SIG-M5 treated with dmso at 0.1 percent for 504 hours (cell line): Measurements from ENCODE around the gene SLC29A2.

Experiments used
- DNase-seq: peaks from one replicate; lab custom pipeline; 2025; ENCODE audit not compliant: unreplicated experiment; lab: John Stamatoyannopoulos, UW

Gene SLC29A2

DNA sequence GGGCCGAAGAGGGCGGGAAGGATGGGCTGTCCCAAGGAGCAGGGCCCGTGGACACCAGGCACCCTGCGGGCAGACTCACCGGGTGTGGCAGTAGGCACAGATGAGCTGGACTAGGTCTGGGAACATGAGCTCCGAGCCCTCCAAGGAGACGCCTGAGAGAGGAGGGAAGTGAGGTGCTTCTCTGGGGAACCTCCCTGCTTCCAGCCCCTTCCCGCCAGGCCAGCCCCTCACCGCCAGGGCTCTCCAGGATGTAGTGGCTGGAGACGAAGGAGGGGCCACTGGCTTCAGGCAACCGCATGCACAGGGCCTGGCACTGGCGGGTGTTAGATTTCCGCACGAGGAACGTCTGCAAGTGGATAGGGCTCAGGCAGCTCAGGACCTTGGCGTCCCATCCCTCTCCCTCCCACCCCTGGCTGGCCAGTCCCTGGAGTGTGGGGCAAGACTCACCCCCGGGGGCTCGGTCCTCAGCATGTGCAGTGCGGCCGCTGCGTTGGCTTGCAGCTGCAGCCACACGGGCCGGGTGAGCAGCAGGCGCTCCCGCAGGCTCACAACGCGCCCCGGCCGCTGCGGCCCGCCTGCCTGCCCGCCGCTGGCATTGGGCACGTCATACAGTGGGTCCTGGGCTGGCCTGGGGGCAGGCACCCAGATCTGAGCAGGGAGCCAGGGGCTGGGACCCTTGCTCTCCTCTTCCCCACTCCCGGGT, 35.9 kb downstream of the SLC29A2 start:
- no peak for DNase-seq

DNA sequence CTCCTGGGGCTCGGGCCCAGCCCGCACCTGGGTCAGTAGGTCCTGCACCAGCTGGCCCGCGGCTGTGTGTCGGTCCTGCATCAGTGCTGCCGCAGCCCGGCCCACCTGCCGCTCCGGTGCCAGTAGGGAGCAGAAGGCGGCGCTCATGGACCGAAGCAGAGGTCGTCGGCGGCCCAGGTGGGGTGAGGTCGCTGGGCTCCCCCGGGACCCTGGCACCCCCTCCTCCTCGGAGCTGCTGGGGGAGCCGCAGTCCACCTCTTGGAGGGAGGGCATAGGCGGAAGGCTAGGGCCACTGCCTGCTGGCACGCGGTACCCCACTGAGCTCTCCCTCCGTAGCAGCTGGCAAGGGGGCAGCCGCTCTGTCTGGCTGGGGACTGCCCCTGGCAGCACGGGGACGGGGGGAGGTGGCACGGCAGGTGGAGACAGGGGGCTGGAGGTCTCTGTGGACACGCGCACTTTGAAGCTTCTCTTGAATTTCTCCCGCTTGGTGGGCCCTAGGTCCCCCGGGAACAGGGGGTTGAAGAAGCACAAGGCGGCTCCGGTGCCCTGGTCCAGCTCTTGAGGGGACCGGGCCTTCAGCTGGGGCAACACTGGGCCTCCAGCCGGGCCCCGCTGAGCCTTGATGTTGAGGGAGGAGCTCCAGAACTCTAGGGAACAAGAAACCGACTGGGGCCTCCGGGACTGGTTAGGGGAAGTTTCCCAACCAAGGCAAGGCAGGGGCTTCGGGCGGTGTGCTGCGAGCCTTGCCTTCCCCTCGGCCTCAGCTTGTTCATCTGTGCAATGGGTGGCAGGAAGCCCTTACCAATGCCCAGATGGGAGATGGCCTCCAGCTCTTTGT, 36.7 kb downstream of the SLC29A2 start:
- DNase-seq = peak; percentile 41

DNA sequence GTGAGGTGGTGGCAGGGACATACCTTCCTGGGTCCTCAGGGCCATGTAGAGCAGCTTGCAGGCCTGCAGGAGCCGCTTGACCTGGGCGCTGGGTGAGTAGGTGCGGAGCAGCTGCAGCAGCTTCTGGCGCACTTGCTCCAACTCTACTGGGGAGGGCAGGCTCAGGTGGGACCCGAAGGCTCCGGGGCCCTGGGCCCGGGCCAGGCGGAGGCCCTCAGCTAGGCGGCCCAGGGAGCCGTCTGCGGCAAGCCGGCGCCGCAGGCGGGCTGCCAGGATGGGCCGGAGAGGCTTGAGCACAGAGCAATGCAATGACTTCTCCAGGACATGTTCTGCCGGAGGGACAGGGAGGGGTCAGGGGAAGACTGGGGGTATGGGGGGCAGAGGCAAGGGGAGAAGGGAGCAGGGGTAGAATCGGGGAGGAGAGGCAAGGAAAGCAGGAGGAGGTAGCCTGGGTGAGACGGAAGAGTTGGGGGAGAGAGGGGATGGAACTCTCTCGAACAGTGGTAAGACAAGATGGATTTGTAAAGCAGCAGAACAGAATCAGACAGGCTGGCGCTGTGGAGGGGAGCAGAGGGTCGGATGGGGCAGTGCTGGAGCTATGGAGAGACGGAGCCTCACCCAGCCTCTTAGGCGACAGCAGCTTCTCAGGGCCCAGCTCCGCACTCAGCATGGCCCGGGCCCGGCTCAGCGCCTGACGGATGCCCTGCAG, 37.5 kb downstream of the SLC29A2 start:
- no peak for DNase-seq

DNA sequence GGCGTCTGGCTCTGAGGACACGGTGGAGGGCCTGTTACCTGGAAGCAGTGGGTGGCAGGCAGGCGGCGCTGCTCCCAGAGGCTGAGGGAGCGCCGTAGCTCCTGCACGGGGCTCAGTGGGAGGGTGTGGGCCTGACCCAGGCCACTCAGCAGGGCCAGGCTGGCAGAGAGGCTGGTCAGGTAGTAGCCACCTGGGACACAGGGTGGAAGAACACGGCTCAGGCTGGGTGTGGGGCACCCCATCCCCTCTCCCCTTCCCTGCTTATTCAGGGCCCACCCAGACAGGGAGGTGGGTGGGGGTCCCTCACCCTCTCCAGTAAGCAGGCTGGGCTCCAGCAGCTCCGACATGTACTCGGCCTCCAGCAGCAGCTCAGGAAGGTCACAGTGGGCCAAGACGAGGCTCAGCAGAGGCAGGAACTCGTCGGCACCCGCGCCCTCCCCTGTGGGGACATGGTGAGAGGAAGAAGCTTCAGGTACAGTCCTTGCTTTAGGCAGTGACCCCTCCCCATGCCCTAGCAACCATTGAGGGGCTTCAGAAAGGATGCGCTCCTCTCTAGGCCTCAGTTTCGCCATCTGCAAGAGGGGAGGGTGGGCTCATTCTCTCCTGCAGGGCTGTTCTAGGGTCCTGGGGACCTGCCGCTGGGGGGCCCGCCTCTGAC, 38.2 kb downstream of the SLC29A2 start:
- DNase-seq = no peak

GRCh38 chr11:66332371-66333219, 39.0 kb downstream of the SLC29A2 start:
- no peak for DNase-seq

GRCh38 chr11:66331542-66332370, 39.8 kb downstream of the SLC29A2 start:
- no peak for DNase-seq

- DNase-seq = no peak
These were observed 40.6 kb downstream of the SLC29A2 start for GRCh38 chr11:66330931-66331330.

DNA sequence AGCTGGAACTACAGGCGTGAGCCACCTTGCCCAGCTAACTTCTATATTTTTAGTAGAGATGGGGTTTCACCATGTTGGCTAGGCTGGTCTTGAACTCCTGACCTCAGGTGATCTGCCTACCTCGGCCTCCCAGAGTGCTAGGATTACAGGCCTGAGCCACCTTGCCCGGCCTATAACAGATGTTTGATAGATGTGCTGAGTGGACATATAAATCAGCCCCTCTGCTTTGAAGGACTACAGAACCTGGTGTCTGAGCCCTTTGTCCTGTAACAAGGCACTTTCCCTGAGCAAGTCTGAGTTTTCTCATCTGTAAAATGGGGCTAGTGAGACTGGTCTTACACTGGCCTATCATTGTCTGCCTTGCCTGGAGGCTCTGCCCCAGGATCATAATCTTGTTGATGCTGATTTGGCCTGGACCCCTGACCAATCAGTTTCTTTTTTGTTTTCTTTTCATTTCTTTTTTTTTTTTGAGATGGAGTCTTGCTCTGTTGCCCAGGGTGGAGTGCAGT, 42.3 kb downstream of the SLC29A2 start:
- DNase-seq = no peak

DNA sequence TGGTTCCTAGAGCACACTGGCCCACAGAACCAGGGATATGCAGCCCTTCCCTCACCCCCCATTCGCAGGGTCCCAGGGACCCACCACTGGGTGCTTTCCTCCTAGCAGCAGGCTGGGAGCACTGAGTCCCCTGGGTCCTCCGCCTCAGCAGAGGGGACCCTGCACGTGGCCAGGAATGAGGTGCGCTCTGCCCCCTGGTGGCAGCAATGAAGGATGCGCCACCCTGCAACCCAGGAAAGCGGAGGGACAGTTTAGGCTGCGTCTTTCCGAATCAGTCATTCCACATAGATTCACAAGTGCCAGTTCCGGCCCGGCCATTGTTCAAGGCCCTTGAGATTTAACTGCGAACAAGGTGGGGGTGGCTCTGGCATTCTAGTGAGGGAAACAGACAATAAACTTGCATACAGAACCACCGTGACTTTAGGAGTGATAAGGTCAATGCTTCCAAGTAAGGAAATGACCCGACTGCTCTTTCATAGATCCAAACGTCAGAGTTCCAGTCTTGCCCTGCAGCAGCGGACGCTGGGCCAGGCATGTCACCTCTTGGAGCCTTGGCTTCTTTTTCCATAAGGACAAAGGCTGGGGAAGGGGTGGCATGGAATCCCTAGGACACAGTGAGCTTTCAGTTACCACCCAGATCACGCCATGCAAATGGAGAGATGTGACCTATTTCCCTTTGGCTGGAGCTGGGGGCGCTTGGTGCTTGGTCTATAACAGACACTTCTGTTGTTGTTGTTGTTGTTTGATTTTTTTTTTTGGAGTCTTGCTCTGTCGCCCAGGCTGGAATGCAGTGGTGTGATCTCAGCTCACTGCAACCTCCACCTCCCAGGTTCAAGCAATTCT, 43.0 kb downstream of the SLC29A2 start:
- peak; percentile 72 for DNase-seq

- DNase-seq = no peak
These were observed 43.6 kb downstream of the SLC29A2 start for GRCh38 chr11:66328031-66328301.

- no peak for DNase-seq
These were observed 44.2 kb downstream of the SLC29A2 start for GRCh38 chr11:66327171-66328030.

DNA sequence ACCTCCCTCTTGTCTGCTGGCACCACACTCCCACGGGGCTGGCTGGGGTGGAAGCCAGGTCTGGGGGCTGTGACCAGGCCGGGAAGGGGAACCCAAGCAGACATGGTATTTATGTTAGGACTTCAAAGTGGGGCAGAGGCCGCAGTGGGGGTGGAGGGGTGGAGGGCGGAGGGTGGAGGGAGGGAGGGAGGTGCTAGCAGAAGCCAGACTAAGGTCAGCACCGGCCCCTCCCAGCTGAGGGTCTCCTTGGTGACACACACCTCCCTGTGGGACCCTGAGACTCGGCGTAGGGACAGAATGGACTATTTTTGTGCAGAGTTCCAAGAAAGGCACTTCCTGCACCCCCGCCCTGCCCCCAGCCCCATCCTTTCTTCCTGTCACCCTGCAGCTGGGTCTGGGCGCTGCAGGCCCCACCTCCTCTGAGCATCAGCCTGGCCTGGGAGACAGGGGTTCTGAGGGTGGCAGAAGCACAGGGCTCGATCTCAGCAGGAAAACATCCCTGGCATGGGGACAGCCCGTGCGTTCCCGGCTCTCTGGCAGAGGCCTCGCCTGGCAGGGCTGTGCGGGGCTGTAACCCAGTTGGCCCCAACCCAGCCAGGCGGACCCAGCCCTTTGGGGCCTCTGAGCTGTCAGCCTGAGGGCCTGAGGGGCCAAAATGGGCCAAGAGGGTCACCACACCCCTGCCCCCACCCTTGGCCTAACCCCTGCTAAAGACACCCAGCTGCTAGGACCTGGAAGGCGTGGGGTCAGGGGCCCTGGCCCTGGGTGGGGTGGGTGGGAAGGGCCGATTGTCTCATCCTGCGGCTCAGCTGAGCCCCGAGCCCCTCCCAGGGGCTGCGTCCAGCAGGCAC, 45.1 kb downstream of the SLC29A2 start:
- DNase-seq = no peak

GRCh38 chr11:66325263-66325671, 46.3 kb downstream of the SLC29A2 start:
- DNase-seq = no peak

DNA sequence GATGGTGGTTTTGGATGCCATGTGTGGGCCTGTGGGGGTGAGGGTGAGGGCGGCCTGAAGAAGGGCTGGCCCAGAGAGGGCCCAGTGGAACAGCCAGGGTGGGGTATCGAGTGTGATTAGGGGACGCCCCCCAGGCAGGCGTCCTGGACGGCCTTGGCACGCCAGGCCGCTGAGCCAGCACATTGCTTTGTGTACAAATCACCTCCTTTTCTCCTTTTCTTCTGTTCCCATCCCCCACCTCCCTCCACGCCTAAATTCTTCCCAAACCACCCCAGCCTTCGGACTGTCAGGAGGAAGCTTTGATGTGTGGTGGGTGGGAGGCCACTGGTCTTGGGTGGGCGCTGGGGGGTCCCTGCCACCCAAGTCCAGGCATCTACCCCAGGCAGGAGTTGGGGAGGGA, 46.9 kb downstream of the SLC29A2 start:
- DNase-seq = no peak

DNA sequence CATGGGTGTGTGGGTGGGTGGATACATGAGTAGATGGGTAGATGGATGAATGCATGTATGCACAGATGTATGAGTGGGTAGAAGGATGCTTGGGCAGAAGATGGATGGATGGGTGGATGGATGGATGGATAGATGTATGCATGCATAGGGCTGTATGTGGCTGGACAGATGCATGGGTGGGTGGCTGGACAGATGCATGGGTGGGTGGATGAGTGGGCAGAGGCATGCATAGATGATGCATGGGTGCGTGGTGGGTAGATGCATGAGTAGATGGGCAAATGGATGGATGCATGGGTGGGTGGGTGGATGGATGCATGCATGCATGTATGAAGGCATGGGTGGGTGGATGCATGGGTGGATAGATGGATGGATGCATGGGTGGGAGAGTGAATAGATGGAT, 47.9 kb downstream of the SLC29A2 start:
- DNase-seq = no peak

- DNase-seq = no peak
These were observed 48.7 kb downstream of the SLC29A2 start for GRCh38 chr11:66322732-66323427.
